ENCODE data around the gene RPL13. TPM values are rescaled to one million over a fixed set of nuclear protein-coding genes. Genes with fewer than 3 reads are reported as not detected.

Gene RPL13
- total RNA-seq, 1 experiment from 2014 or later = 2,032 TPM

DNA sequence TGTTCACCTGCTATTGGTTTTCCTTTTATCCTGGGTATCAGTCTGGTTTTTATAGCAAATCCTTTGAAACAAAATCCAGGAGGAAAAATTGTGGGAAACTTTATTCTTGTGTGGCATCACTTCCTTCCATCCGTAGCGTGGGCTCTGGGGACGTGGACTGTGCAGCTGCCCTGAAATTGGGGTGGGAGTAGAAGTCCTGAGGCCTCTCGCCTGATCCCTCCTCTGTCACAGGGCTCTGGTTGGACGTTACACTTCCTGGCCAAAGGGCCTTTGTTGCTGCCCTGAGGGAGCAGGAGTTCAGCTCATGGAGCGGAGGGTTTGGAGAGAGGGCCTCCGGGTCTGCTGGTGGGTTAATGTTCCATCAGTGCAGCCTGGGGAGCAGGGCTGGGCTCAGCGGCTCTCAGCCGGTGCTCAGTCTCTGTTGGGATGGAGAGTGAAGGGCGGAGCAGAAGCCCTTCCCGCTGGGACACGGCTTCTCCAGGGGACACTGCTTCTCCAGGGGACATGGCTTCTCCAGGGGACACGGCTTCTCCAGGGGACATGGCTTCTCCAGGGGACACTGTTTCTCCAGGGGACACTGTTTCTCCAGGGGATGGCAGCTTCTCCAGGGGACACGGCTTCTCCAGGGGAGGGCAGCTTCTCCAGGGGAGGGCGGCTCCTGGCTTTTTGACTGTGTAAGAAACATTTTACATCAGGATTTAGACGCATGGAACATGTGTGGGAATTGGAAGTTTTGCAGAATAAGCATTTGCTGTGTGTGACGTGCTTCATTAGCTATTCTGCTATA is 15.2 kb upstream of the RPL13 start:
- no peak for DNase-seq (ENCODE audit: low read depth)

DNA sequence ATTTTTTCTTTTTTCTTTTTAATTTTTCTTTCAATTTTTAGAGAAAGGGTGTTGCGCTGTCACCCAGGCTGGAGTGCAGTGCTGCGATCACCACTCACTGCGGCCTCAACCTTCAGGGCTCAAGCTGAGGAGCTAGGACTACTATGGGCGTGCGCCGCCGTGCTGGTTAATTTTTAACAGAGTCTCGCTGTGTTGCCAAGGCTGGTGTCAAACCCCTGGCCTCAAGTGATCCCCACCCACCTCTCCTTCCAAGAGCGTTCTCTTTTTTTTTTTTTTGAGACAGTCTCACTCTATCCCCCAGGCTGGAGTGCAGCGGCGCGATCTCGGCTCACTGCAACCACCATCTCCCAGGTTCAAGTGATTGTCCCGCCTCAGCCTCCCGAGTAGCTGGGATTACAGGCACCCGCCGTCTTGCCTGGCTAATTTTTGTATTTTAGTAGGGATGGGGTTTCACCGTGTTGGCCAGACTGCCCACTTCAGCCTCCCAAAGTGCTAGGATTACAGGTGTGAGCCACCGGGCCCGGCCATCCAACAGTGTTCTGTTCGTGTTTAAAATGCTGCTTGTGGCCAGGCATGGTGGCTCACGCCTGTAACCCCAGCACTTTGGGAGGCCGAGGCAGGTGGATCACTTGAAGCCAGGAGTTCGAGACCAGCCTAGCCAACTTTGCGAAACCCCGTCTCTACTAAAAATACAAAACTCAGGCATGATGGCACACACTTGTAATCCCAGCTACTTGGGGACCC is 14.5 kb upstream of the RPL13 start:
- DNase-seq (ENCODE audit: low read depth) = no peak

DNA sequence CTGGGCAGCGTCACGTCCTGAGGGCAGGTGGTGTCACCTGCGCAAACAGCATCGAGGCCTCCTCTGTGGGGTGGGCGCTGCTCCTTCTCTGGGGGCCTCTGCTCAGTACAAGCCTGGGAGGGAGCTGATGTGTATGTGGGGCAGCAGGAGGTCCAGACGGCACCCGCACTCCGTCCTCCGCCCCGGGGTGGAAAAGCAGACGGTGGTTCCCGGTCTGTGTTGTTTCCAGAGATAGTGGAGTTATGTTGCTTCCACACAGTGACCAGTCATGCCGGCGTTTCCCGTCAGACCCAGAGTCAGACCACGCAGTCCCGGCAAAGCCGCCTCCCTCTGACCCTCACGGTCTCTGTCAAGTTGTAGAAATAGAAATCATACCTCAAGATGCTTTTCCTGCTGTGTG is 13.7 kb upstream of the RPL13 start:
- DNase-seq (ENCODE audit: low read depth) = no peak

DNA sequence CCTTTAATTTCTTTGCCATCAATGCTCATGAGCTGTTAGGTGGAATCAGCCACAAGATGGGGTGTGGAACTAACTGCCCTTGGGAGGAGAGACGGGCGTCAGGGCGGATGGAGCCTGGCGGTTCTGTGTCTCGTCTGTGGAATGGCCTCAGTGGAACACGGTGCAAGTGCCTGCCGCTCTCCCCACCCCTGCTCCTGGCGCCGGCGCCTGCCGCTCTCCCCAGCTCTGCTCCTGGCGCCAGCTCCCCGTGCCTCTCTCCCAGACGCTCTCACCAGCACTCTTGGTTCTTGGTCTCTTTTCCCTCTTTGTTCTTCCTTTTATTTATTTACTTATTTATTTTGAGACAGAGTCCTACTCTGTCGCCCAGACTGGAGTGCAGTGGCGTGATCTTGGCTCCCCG is 13.2 kb upstream of the RPL13 start:
- DNase-seq (ENCODE audit: low read depth) = no peak

GRCh38 chr16:89547860-89548259 is 12.6 kb upstream of the RPL13 start:
- DNase-seq (ENCODE audit: low read depth) = no peak

- DNase-seq (ENCODE audit: low read depth) = no peak
Observed at GRCh38 chr16:89548344-89549006, 12.0 kb upstream of the RPL13 start.

DNA sequence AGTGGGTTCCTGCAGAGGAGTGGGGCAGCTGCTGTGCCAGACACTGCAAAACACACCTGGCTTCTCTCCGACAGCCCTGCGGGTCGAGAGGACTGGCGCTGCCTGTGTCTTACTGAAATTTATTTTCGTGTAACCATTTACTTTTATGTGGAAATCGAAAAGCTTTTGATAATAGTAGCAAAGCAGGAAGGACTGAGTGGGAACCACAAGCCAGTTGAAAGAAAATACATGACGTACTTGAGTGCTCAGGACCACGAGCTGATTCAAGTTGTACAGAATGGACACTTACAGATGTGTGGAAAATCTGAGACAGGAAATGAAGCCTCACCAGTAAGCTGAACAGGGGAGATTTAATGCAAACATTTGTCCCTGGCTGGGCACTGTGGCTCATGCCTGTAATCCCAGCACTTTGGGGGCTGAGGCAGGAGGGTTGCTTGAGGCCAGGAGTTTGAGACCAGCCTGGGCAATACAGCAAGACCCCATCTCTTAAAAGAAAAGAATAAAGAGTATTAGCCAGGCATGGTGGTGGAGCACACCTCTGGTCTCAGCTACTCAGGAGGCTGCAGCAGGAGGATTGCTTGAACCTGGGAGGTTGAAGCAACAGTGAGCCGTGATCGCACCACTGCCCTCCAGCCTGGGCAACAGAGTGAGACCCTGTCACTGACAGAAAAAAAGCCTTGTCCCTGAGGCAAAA is 11.3 kb upstream of the RPL13 start:
- no peak for DNase-seq (ENCODE audit: low read depth)

DNA sequence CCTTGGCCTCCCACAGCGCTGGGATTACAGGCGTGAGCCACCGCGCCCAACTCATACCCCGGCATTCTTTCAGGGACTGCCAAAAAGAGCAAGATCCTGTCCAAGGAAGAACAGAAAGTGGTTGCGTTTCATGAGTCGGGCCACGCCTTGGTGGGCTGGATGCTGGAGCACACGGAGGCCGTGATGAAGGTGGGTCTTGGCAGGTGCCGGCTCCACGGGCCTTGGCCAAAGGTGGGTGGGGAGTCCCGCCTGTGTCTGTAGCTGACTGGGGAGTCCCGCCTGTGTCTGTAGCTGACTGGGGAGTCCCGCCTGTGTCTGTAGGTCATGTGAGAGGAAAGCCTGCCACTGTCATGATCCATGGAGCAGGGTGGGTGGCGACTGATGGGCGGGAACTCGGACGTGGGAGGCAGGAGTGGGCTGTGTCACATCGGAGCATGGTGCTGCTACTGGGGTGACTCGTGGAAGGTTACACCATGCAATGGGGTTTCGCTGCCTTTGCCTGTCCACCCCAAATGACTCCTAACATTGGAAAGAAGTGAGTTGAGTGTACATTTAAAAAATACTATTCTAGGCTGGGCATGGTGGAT is 10.0 kb upstream of the RPL13 start:
- DNase-seq (ENCODE audit: low read depth) = no peak

DNA sequence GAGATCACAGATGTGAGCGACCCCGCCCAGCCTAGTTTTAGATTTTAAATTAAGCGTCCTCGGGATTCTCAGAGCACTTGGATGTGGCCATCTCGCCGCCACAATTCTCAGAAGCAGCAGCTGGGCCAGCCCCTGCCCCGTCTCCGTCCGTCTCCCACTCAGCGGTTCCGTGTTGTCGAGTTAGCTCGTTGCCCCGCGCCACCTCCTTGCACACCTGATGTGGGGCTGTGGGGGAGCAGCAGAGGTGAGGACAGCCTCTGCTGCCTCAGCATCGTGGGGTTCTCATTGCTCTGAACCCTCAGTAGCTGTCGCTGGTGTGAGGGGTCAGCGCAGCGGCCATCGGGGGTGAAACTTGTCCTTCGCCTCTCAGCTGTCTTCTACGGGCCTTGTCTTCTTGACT is 8.2 kb upstream of the RPL13 start:
- no peak for DNase-seq (ENCODE audit: low read depth)

DNA sequence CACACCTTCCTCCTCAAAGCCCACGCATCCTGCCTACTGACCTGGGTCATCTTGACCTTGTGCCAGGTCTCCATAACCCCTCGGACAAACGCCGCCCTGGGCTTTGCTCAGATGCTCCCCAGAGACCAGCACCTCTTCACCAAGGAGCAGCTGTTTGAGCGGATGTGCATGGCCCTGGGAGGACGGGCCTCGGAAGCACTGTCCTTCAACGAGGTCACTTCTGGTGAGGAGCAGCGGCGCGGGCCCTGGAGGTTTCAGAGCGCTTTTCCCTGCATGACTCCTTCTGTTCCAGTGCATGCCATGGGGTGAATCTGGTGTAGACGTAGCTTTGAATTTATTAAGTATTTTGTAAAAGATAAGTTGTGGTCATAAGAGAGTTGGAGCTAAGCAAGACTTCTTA is 7.6 kb upstream of the RPL13 start:
- DNase-seq (ENCODE audit: low read depth) = no peak

DNA sequence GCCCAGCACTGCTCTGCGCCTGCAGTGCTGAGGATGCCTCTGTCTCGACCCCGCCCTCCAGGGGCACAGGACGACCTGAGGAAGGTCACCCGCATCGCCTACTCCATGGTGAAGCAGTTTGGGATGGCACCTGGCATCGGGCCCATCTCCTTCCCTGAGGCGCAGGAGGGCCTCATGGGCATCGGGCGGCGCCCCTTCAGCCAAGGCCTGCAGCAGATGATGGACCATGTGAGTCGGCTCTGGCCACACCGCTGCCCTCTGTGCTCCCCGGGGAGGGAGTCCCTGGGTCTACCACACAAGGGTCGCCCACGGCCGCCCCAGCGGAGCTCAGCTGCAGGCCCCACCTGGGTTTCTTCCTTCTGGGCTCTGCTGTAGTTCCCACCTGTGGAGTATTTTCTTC is 6.7 kb upstream of the RPL13 start:
- no peak for DNase-seq (ENCODE audit: low read depth)

GRCh38 chr16:89554343-89554742 is 6.1 kb upstream of the RPL13 start:
- DNase-seq (ENCODE audit: low read depth) = no peak

DNA sequence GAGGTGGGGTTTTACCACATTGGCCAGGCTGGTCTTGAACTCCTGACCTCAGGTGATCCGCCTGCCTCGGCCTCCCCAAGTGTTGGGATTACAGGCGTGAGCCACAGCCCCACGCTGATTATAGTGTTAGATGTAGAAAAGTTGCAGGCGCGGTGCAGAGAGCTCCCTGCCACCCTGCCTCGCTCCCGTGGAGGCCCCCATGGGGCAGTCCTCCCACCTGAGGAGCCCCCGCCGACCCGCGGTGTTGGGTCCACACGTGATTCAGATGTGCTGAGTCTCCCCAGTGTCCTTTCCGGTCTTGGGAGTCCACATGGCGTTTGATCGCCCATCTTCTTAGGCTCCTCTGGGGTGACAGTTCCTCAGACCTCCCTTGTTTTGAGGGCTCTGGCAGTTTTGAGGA is 5.2 kb upstream of the RPL13 start:
- DNase-seq (ENCODE audit: low read depth) = no peak

DNA sequence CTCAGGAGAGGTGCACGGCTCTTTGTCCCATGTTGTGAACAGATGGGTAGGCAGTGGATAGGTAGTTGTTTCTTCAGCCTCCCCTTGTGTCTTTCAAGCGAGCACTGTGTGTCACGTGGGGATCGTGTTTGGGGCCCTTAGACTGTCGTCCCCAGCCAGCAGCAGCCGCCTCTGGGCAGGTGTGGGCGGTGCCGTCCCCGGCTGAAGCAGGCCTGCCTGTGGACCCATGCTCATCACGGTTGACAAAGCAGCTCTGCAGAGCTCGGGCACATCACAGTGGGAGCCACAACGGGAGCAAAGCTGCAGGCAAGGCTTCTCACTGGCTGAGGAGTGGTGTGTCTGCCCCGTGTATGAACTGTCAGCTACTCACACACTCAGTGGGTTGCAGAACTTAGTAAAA is 4.7 kb upstream of the RPL13 start:
- no peak for DNase-seq (ENCODE audit: low read depth)

GRCh38 chr16:89556750-89557689 is 3.5 kb upstream of the RPL13 start:
- peak; percentile 60 for DNase-seq (ENCODE audit: low read depth)

- no peak for DNase-seq (ENCODE audit: low read depth)
Observed at GRCh38 chr16:89557690-89558490, 2.6 kb upstream of the RPL13 start.

DNA sequence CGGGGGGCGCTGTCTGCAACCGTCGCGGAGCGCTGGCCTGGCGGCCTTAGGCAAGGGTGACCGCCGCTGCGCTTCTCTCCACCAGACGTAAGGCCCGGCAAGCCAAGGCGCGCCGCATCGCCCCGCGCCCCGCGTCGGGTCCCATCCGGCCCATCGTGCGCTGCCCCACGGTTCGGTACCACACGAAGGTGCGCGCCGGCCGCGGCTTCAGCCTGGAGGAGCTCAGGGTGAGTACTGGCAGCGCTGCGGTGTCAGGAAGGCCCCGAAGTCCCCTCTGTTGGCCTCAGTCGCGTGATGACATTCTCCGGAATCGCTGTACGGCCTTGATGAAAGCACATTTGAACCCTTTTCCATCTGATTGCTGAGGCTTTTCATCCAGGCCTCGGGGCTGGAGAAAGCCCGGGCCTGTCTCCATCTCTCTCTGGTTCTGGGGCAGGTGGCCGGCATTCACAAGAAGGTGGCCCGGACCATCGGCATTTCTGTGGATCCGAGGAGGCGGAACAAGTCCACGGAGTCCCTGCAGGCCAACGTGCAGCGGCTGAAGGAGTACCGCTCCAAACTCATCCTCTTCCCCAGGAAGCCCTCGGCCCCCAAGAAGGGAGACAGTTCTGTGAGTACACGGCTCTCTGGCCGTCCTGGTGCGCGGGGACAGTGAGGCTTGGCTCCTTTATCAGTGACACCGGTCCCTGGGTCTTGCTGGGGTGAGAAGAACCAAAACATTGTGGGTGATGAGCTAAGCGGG is 831 bp downstream of the RPL13 start:
- peak; percentile 21 for DNase-seq (ENCODE audit: low read depth)

DNA sequence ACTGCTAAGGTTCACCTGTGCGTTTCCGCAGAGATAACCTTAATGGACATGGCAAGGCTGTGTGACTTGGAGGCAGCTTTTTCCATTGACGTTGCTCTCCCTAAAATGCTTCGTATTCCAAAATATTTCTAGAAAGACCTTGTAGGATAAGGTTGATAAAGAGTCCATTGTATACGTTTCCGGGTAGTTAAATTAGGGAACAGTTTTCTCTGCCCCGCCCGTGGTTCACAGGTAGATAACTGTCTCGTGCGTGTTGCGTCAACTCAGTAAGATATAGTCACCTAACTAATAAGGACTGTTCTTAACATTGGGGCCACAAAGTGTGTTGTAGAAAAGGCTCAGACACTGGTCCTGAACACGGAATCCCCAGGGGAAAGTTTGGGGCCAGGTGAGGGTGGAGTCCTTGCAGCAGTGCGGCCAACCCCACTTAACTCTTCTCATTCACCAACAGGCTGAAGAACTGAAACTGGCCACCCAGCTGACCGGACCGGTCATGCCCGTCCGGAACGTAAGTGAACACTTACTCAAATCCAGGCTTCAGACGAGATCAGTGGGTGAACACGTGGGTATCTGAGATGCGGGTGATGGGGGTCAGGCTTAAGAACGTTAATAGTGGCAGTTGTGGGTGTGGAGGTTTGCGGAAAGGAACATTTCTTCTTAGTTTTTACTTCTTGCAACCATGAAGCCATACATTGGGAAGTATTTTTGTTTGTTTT is 1.6 kb downstream of the RPL13 start:
- DNase-seq (ENCODE audit: low read depth) = no peak

GRCh38 chr16:89562939-89563338 is 2.5 kb downstream of the RPL13 start:
- DNase-seq (ENCODE audit: low read depth) = no peak
